Germinal center (tissue), 1 donor: ENCODE results near the gene TOMM40.
"Not testable (repeated sequence)": the region's sequence is repeated elsewhere in the genome, so short reads cannot be mapped to it uniquely, and the experiment has no call there.

Source experiments
- DNase-seq: peaks from one replicate; pipeline ENCODE4 v3.0.0; 2012; ENCODE audit warnings: mixed read lengths, low spot score

Gene TOMM40

GRCh38 chr19:44897835-44898234 lies 6.8 kb downstream of the TOMM40 start:
- no peak for DNase-seq

DNA sequence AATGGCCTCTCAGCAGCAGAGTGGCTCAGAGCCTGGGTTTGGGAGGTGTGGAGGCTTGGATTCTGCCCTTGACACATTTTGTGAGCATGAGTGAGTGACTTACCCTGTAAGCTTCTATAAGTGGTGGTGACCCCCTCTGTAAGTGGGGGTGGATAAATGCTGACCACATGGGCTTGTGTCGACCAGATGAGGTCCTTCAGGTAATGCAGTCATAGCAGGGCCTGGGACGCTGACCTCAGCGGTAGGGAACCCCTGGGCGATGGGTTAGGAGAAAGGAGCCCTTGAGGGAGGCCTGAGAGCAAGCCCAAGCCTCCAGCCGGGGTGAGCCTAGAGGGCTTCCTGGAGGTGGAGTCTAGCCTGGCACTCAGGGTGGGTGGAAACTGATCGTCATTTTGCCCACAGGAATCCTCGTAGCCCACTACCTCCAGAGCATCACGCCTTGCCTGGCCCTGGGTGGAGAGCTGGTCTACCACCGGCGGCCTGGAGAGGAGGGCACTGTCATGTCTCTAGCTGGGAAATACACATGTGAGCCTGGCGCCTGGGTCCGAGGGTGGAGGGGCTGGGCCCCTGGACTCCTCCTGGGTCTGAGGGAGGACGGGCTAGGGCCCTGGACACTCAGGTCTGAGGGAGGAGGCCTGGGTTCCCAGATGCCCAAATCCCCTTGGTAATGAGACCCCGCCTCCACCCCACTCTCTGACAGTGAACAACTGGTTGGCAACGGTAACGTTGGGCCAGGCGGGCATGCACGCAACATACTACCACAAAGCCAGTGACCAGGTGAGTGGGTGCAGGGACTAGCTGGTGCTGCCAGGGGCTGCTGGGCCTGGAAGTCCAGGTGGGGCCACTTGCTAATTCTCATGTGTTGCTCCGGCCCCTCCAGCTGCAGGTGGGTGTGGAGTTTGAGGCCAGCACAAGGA lies 9.5 kb downstream of the TOMM40 start:
- DNase-seq, result no peak

- DNase-seq, result no peak
These were observed 12.2 kb downstream of the TOMM40 start for GRCh38 chr19:44903216-44903601.

DNA sequence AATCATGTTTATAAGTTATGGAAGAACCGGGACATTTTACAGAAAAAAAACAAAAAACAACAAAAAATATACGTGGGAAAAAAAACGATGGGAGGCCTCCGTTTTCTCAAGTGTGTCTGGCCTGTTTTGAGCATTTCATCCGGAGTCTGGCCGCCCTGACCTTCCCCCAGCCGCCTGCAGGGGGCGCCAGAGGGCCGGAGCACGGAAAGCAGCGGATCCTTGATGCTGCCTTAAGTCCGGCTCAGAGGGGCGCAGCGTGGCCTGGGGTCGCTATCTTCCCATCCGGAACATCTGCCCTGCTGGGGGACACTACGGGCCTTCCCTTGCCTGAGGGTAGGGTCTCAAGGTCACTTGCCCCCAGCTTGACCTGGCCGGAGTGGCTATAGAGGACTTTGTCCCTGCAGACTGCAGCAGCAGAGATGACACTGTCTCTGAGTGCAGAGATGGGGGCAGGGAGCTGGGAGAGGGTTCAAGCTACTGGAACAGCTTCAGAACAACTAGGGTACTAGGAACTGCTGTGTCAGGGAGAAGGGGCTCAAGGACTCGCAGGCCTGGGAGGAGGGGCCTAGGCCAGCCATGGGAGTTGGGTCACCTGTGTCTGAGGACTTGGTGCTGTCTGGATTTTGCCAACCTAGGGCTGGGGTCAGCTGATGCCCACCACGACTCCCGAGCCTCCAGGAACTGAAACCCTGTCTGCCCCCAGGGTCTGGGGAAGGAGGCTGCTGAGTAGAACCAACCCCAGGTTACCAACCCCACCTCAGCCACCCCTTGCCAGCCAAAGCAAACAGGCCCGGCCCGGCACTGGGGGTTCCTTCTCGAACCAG lies 12.8 kb downstream of the TOMM40 start:
- peak; percentile 71 for DNase-seq

DNA sequence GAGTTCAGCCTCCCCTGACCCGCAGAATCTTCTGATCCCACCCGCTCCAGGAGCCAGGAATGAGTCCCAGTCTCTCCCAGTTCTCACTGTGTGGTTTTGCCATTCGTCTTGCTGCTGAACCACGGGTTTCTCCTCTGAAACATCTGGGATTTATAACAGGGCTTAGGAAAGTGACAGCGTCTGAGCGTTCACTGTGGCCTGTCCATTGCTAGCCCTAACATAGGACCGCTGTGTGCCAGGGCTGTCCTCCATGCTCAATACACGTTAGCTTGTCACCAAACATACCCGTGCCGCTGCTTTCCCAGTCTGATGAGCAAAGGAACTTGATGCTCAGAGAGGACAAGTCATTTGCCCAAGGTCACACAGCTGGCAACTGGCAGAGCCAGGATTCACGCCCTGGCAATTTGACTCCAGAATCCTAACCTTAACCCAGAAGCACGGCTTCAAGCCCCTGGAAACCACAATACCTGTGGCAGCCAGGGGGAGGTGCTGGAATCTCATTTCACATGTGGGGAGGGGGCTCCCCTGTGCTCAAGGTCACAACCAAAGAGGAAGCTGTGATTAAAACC lies 13.5 kb downstream of the TOMM40 start:
- DNase-seq, result no peak

- no peak for DNase-seq
These were observed 14.5 kb downstream of the TOMM40 start, which contains the start of gene APOE for GRCh38 chr19:44905437-44906160. APOE (plus strand) TSS chr19:44905796; CDS start chr19:44906625, 829 bp downstream.

DNA sequence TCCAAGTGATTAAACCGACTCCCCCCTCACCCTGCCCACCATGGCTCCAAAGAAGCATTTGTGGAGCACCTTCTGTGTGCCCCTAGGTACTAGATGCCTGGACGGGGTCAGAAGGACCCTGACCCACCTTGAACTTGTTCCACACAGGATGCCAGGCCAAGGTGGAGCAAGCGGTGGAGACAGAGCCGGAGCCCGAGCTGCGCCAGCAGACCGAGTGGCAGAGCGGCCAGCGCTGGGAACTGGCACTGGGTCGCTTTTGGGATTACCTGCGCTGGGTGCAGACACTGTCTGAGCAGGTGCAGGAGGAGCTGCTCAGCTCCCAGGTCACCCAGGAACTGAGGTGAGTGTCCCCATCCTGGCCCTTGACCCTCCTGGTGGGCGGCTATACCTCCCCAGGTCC lies 16.6 kb downstream of the TOMM40 start:
- no peak for DNase-seq

GRCh38 chr19:44908074-44908835 lies 17.2 kb downstream of the TOMM40 start:
- DNase-seq, result no peak

- DNase-seq, result no peak
These were observed 17.8 kb downstream of the TOMM40 start for GRCh38 chr19:44908836-44909261.

DNA sequence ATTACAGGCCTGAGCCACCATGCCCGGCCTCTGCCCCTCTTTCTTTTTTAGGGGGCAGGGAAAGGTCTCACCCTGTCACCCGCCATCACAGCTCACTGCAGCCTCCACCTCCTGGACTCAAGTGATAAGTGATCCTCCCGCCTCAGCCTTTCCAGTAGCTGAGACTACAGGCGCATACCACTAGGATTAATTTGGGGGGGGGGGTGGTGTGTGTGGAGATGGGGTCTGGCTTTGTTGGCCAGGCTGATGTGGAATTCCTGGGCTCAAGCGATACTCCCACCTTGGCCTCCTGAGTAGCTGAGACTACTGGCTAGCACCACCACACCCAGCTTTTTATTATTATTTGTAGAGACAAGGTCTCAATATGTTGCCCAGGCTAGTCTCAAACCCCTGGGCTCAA lies 18.7 kb downstream of the TOMM40 start:
- DNase-seq, result no peak

- not testable (repeated sequence) for DNase-seq
These were observed 20.8 kb downstream of the TOMM40 start for GRCh38 chr19:44911896-44912295.

DNA sequence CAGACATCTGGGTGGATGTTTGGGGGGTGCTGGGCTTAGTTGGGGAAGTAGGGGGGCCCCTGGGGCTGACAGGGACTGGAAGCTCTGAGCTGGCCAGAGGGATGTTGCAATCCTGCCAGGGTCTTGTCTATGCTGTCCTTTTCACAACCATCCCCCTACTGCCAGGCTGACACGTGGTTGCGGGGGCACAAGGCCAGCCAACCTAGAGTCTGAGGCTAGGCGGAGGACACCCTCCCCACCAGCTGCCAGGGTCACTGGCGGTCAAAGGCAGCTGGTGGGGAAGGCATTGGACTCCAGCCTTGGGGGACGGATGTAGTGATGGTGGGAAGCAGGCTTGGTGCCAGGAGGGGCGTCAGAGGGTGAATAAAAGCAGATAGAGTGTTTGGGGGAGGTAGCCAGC lies 21.8 kb downstream of the TOMM40 start:
- DNase-seq, result no peak

DNA sequence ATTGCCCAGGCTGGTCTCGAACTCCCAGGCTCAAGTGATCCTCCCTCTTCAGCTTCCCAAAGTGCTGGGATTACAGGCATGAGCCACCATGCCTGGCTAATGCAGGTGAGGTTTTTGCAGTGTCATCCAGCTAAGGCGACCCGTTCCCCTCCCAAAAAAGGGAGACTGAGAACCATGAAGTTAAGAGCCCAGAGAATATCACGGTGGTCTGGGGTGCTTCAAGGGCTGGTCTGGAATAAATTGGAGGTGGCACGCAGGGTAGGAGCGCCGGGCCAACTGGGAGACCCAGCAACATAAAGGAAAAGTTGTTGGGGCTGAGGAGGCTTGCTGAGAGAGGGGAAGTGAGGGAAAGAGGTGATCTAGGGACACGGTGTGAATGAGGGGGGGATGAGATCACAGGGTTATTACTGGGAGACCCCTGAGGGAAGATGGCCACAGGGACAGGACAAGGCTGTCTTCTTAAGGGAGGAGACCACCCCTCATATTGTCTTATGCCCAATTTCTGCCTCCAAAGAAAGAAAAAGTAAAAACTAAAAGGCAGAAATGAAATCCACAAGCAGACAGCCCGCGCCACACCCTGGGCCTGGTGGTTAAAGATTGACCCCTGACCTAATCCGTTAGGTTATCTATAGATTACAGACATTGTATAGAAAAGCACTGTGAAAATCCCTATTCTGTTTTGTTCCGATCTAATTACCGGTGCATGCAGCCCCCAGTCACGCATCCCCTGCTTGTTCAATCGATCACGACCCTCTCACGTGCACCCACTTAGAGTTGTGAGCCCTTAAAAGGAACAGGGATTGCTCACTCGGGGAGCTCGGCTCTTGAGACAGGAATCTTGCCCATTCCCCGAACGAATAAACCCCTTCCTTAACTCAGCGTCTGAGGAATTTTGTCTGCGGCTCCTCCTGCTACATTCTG lies 22.7 kb downstream of the TOMM40 start:
- DNase-seq, result not testable (repeated sequence)

GRCh38 chr19:44914433-44915206 lies 23.6 kb downstream of the TOMM40 start, which contains the start of gene APOC1:
APOC1 (plus strand) TSS chr19:44914608; CDS start chr19:44914892, 284 bp downstream.
- DNase-seq, result peak; percentile 92

DNA sequence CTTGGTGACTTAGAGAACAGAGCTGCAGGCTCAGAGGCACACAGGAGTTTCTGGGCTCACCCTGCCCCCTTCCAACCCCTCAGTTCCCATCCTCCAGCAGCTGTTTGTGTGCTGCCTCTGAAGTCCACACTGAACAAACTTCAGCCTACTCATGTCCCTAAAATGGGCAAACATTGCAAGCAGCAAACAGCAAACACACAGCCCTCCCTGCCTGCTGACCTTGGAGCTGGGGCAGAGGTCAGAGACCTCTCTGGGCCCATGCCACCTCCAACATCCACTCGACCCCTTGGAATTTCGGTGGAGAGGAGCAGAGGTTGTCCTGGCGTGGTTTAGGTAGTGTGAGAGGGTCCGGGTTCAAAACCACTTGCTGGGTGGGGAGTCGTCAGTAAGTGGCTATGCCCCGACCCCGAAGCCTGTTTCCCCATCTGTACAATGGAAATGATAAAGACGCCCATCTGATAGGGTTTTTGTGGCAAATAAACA lies 33.2 kb downstream of the TOMM40 start:
- DNase-seq, result no peak

DNA sequence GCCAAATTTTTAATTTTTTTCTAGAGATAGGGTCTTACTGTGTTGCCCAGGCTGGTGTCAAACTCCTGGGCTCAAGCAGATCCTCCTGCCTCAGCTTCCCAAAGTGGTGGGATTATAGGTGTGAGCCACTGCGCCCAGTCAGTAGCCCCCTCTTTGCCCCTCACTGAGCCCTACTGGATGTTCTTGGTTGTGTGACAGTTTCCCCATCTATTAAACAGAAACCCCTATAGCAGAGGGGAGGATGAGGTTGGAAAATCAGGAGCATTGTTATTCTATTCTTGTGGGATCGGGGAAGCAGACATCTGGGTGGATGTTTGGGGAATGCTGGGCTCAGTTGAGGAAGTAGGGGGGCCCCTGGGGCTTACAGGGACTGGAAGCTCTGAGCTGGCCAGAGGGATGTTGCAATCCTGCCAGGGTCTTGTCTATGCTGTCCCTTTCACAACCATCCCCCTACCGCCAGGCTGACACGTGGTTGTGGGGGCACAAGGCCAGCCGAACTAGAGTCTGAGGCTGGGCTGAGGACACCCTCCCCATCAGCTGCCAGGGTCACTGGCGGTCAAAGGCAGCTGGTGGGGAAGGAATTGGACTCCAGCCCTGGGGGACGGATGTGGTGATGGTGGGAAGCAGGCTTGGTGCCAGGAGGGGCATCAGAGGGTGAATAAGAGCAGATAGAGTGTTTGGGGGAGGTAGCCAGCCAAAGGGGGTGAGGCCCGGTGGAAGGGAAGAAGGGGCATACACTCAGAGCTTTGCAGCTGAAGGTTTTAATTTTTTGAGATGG lies 34.2 kb downstream of the TOMM40 start:
- DNase-seq, result no peak

- DNase-seq, result not testable (repeated sequence)
These were observed 35.4 kb downstream of the TOMM40 start for GRCh38 chr19:44926245-44927077.
